Endothelial cell (in vitro differentiated cells): ENCODE measurements around the gene CTRL. TPM values are rescaled to one million over a fixed set of nuclear protein-coding genes. Genes with fewer than 3 reads are reported as not detected.
A peak's percentile ranks its signal among the peaks of the same experiment; 100 is the strongest.

Experiments used
- DNase-seq: peaks from one replicate; pipeline ENCODE4 v3.0.0; 2021; ENCODE audit warnings: low spot score
- H3K27ac Mint-ChIP-seq: one replicate; pipeline ENCODE4 v1.8.0; 2021; ENCODE audit warnings: mixed read lengths, inconsistent platforms; ENCODE audit not compliant: unreplicated experiment
- H3K27me3 Mint-ChIP-seq: one replicate; pipeline ENCODE4 v1.8.0; 2021; ENCODE audit warnings: mild to moderate bottlenecking, moderate library complexity, mixed read lengths, inconsistent platforms; ENCODE audit not compliant: unreplicated experiment
- H3K36me3 Mint-ChIP-seq: one replicate; pipeline ENCODE4 v1.8.0; 2021; ENCODE audit warnings: mild to moderate bottlenecking, low read depth, mixed read lengths, inconsistent platforms; ENCODE audit not compliant: unreplicated experiment
- H3K4me1 Mint-ChIP-seq: one replicate; pipeline ENCODE4 v1.8.0; 2021; ENCODE audit warnings: mild to moderate bottlenecking, mixed read lengths, inconsistent platforms; ENCODE audit not compliant: unreplicated experiment
- H3K4me3 Mint-ChIP-seq: one replicate; pipeline ENCODE4 v1.8.0; 2021; ENCODE audit warnings: mild to moderate bottlenecking, mixed read lengths, inconsistent platforms; ENCODE audit not compliant: unreplicated experiment
- H3K9me3 Mint-ChIP-seq: one replicate; pipeline ENCODE4 v1.8.0; 2021; ENCODE audit warnings: mixed read lengths, inconsistent platforms; ENCODE audit not compliant: unreplicated experiment
- total RNA-seq: library from RNA; stranded (reverse); fragmentation: NEBNext Ultra II Directional; extraction: Animal tissue kit (Norgen Biotek cat#: 25700); gene quantifications from one replicate; pipeline ENCODE4 v1.2.1, GENCODE V29; 2021; ENCODE audit not compliant: unreplicated experiment
- TF ChIP-seq, protein P1 (sequence below): fragments of 200-600 bp; sonication (generic); IDR thresholded peaks from one replicate; pipeline ENCODE4 v1.5.0; 2021; ENCODE audit warnings: antibody characterized with exemption; ENCODE audit not compliant: unreplicated experiment

Gene CTRL
- total RNA-seq, 1 donor from 2014 or later = 0.56 TPM

DNA sequence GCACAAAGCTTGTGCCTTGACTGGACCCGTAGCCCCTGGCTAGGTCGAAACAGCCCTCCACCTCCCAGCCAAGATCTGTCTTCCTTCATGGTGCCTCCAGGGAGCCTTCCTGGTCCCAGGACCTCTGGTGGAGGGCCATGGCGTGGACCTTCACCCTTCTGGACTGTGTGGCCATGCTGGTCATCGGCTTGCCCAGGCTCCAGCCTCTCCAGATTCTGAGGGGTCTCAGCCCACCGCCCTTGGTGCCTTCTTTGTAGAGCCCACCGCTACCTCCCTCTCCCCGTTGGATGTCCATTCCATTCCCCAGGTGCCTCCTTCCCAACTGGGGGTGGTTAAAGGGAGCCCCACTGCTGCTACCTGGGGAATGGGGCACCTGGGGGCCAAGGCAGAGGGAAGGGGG is 3.5 kb downstream of the CTRL start:
- Mint-ChIP-seq H3K27ac (peak overlapping the region; percentile 30), H3K4me1 (peaks cover 10% of the 10 kb centered on the region), H3K9me3 (no peaks in the 10 kb centered on the region), H3K4me3 (no peak overlapping the region), H3K27me3 (peaks cover 10% of the 10 kb centered on the region), H3K36me3 (no peaks in the 10 kb centered on the region)
- no peak for DNase-seq
- TF ChIP-seq, protein P1, sequence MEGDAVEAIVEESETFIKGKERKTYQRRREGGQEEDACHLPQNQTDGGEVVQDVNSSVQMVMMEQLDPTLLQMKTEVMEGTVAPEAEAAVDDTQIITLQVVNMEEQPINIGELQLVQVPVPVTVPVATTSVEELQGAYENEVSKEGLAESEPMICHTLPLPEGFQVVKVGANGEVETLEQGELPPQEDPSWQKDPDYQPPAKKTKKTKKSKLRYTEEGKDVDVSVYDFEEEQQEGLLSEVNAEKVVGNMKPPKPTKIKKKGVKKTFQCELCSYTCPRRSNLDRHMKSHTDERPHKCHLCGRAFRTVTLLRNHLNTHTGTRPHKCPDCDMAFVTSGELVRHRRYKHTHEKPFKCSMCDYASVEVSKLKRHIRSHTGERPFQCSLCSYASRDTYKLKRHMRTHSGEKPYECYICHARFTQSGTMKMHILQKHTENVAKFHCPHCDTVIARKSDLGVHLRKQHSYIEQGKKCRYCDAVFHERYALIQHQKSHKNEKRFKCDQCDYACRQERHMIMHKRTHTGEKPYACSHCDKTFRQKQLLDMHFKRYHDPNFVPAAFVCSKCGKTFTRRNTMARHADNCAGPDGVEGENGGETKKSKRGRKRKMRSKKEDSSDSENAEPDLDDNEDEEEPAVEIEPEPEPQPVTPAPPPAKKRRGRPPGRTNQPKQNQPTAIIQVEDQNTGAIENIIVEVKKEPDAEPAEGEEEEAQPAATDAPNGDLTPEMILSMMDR = no peak

GRCh38 chr16:67927131-67927941 is 4.3 kb downstream of the CTRL start:
- Mint-ChIP-seq H3K9me3 (no peaks in the 10 kb centered on the region), H3K4me1 (peaks cover 11% of the 10 kb centered on the region)
- TF ChIP-seq, protein P1 = no peak

DNA sequence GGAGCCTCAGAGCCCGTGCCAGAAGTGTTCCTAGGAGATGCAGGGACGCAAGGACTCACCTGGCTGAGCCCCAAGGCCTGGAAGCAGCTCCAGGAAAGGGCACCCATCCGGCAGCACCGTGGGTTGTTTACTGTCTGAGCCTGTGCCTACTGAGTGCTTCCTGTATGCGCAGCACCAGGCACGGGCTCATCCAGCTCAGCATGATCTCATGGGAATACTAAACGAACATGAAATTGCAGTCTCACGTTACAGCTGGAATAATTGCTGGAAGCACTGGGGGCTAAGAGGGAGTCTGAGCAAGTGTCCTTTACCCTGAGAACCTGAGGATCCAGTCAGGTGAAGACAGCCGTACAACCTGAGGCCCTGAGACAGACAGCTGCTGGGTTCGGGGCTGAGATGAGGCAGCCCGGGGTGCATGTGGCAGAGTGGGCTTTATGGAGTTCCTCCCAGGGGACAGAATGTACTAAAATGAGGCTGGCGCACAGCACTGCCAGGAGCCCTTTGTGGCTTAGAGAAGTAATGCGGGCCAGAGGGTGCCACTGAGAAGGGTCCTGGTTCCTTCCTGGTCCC is 5.4 kb downstream of the CTRL start:
- TF ChIP-seq, protein P1 = no peak
- no peak for DNase-seq
- H3K27ac Mint-ChIP-seq = peak overlapping the region; percentile 42
- no peaks in the 10 kb centered on the region for H3K36me3 Mint-ChIP-seq
- H3K4me1 Mint-ChIP-seq = peaks cover 16% of the 10 kb centered on the region
- H3K4me3 Mint-ChIP-seq = peak overlapping the region; percentile 25
- H3K27me3 Mint-ChIP-seq = peaks cover 6% of the 10 kb centered on the region
- H3K9me3 Mint-ChIP-seq = no peaks in the 10 kb centered on the region

More at GRCh38 chr16:67927131-67927941, 4.3 kb downstream of the CTRL start:
- no peak for DNase-seq
- no peak overlapping the region for H3K27ac Mint-ChIP-seq
- H3K36me3 Mint-ChIP-seq = no peaks in the 10 kb centered on the region
- H3K4me3 Mint-ChIP-seq = no peak overlapping the region
- H3K27me3 Mint-ChIP-seq = peaks cover 10% of the 10 kb centered on the region

DNA sequence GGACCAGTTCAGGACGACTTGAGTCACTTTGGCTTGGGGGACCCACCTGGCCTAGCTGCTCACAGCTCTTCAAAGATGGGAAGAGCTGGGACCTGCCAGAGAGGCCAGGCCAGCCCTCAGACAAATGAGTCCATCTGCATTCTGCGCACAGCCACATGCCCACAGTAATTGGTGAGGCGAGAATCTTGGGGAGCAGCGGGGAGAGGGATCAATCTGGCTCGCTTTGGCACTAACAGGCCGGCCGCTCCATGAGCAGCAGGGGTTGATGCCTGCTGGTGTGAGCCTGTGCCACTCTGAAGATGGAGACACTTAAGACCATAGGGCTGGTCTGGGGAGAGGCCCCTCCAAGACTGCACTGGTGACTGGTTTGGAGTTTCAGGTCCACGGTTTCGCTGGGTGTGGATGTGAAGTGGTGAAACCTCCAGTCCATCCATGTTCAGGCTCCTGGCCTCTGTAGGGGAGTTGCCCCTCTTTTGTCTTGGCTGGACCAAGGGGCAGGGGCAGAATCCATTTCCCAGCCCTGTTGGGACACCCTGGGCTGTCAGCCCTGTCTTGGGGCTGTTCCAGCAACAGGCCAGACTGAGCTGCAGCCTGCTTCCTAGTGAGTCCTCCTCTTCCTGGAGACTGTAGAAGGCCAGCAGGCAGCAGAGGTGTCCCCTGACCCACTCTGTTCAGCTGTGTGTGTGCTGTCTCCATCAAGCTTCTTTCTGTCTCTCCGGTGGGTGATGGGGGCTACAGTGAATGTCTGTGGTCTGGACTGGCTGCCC is 7.3 kb downstream of the CTRL start:
- H3K27me3 Mint-ChIP-seq = peaks cover 4% of the 10 kb centered on the region
- no peaks in the 10 kb centered on the region for H3K9me3 Mint-ChIP-seq
- no peak overlapping the region for H3K4me3 Mint-ChIP-seq
- H3K27ac Mint-ChIP-seq = no peak overlapping the region
- H3K4me1 Mint-ChIP-seq = peaks cover 16% of the 10 kb centered on the region
- no peak for DNase-seq
- TF ChIP-seq, protein P1 = no peak
- no peaks in the 10 kb centered on the region for H3K36me3 Mint-ChIP-seq
